ENCODE data around the gene SLC66A2. TPM values are rescaled to one million over a fixed set of nuclear protein-coding genes. Genes with fewer than 3 reads are reported as not detected.
A peak's percentile ranks its signal among the peaks of the same experiment; 100 is the strongest.

The SLC66A2 gene
- total RNA-seq, 4 donors from 2014 or later: 27.0 to 46.4 (median 41.5) TPM

DNA sequence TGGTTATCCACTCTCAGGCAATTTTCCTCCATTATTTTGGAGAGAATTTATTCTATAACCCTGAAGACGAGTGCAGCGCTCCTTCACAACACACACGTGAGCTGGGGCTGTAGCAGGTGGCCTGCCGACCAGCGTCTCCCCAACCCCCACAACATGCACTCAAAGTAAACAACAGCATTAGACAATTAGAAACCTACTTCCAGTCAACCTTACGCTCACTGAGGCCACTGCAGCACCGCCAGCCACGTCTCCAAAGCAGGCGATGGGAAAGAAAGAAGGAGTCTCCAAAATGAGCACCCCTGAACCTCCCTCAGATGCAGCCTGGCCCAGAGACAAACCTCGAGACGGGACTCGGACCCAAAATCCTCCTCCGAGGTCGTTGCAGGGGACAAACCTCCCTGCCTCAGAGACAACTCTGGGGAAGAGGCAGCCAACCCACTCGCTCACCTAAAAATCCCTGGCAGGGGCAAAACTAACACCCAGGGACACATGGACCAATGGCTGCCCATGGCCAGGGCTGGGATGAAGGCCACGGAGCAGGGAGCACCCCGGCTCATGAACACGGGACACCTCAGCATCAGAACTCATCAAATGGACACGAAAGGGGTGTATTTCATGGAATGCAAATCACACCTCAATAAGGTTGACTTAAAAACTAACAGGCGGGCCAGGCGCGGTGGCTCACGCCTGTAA lies 2.6 kb downstream of the SLC66A2 start:
- no peak for DNase-seq (ENCODE audit: extremely low spot score)
- Histone ChIP-seq H3K36me3 (peaks cover 0 to 15% (median 5%) of the 10 kb centered on the region in 4 donors), H3K27me3 (no peaks in the 10 kb centered on the region), H3K27ac (replicated peaks in 1 of 4) (peak overlapping the region in 1 of 4 donors; percentile 43), H3K4me3 (peak overlapping the region in 1 of 4 donors; percentile 4), H3K9me3 (no peaks in the 10 kb centered on the region), H3K4me1 (peaks cover 56 to 81% (median 68%) of the 10 kb centered on the region in 4 donors)
- WGBS: 88% methylated on average over 20 of the region's 23 CpGs
- TF ChIP-seq EP300 (IDR thresholded peaks at IDR 0.05) (no peak), POLR2AphosphoS5 (IDR thresholded peaks at IDR 0.05) (no peak), POLR2A (IDR thresholded peaks at IDR 0.05; ENCODE audit: low read depth) (no peak)
- TF ChIP-seq, protein P1, sequence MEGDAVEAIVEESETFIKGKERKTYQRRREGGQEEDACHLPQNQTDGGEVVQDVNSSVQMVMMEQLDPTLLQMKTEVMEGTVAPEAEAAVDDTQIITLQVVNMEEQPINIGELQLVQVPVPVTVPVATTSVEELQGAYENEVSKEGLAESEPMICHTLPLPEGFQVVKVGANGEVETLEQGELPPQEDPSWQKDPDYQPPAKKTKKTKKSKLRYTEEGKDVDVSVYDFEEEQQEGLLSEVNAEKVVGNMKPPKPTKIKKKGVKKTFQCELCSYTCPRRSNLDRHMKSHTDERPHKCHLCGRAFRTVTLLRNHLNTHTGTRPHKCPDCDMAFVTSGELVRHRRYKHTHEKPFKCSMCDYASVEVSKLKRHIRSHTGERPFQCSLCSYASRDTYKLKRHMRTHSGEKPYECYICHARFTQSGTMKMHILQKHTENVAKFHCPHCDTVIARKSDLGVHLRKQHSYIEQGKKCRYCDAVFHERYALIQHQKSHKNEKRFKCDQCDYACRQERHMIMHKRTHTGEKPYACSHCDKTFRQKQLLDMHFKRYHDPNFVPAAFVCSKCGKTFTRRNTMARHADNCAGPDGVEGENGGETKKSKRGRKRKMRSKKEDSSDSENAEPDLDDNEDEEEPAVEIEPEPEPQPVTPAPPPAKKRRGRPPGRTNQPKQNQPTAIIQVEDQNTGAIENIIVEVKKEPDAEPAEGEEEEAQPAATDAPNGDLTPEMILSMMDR (IDR thresholded peaks at IDR 0.05): no peak
- intact Hi-C loops (cut with DNase I): no loop called here

DNA sequence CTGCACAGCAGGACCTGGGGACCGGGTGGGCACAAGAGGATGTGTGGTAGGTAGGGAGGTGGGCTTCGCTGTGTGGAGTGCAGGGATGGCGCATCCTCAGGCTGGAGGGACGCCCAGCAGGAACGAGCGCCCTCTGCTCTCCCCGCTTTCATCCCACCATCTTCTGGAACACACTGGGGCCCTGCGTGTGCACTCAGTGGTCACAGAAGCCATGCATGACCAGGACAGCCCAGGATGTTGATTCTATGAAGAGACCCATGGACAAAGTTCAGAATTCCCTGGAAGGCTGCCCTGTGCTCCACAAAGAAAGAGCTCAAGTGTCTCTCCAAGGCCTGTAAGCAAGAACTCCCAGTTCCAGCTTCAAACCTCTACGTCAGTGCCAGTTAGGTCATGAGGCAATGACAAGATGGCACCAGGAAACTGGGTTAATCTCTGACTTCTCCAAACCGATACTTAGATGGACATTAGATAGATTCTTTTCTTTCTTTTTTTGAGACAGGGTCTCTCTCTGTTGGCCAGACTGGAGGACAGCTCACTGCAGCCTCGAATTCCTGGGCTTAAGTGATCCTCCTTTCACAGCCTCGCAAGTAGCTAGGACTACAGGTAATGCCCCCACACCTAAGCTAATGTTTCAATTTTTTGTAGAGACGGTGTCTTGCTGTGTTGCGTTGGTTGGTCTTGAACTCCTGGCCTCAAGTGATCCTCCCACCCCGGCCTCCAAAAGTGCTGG lies 3.4 kb downstream of the SLC66A2 start:
- Histone ChIP-seq H3K4me3 (no peak overlapping the region), H3K9me3 (no peaks in the 10 kb centered on the region), H3K4me1 (peaks cover 56 to 82% (median 70%) of the 10 kb centered on the region in 4 donors), H3K27ac (replicated peaks in 1 of 4) (no peak overlapping the region), H3K27me3 (no peaks in the 10 kb centered on the region), H3K36me3 (peaks cover 1 to 18% (median 12%) of the 10 kb centered on the region in 4 donors)
- DNase-seq (ENCODE audit: extremely low spot score): no peak
- 95% methylated on average over 13 of the region's 15 CpGs for WGBS
- intact Hi-C loops (cut with DNase I): no loop called here
- TF ChIP-seq POLR2AphosphoS5 (IDR thresholded peaks at IDR 0.05): no peak
- TF ChIP-seq EP300 (IDR thresholded peaks at IDR 0.05): no peak
- TF ChIP-seq, protein P1 (IDR thresholded peaks at IDR 0.05): no peak
- no peak for TF ChIP-seq POLR2A (IDR thresholded peaks at IDR 0.05; ENCODE audit: low read depth)

DNA sequence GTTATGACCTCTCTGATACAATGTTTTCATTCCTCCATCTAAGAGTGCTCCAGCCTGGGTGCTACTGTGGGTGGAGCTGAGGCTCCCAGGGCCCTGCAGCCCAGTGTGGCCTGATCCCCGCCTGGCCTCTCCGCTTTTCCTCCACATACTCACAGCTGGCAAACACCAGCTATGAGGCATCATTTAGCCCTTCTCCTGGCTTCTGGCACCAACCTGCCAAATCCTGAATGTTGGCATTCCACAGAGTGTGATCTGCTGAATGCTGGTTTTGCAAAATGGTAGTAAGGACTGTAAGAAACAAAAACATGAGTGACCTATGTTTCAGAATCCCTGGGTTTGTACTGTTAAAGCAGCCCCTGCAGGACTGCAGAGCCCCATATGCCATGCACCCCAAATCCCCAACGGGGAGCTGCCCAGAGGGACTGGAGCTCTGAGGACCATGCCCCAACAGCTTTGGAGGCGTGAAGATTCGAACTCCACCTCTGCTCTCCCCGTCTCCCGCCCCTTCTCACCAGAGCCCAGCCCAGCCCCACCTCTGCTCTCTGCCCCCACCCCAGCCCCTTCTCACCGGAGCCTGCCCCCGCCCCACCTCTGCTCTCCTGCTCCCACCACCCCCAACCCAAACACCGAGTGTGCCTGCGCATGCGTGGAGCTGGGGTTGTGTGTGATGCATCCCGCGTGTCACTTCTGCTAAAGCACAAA lies 4.2 kb downstream of the SLC66A2 start:
- H3K27me3 ChIP-seq: no peaks in the 10 kb centered on the region
- no peak for DNase-seq (ENCODE audit: extremely low spot score)
- peaks cover 9 to 26% (median 21%) of the 10 kb centered on the region in 4 donors for H3K36me3 ChIP-seq
- 96% methylated on average over 14 of the region's 14 CpGs for WGBS
- no peak overlapping the region for H3K4me3 ChIP-seq
- intact Hi-C loops (cut with DNase I): no loop called here
- H3K27ac ChIP-seq (replicated peaks in 1 of 4): no peak overlapping the region
- H3K4me1 ChIP-seq: peaks cover 60 to 74% (median 67%) of the 10 kb centered on the region in 4 donors
- no peaks in the 10 kb centered on the region for H3K9me3 ChIP-seq
- TF ChIP-seq EP300 (IDR thresholded peaks at IDR 0.05): no peak
- TF ChIP-seq, protein P1 (IDR thresholded peaks at IDR 0.05): no peak
- no peak for TF ChIP-seq POLR2AphosphoS5 (IDR thresholded peaks at IDR 0.05)
- no peak for TF ChIP-seq POLR2A (IDR thresholded peaks at IDR 0.05; ENCODE audit: low read depth)

DNA sequence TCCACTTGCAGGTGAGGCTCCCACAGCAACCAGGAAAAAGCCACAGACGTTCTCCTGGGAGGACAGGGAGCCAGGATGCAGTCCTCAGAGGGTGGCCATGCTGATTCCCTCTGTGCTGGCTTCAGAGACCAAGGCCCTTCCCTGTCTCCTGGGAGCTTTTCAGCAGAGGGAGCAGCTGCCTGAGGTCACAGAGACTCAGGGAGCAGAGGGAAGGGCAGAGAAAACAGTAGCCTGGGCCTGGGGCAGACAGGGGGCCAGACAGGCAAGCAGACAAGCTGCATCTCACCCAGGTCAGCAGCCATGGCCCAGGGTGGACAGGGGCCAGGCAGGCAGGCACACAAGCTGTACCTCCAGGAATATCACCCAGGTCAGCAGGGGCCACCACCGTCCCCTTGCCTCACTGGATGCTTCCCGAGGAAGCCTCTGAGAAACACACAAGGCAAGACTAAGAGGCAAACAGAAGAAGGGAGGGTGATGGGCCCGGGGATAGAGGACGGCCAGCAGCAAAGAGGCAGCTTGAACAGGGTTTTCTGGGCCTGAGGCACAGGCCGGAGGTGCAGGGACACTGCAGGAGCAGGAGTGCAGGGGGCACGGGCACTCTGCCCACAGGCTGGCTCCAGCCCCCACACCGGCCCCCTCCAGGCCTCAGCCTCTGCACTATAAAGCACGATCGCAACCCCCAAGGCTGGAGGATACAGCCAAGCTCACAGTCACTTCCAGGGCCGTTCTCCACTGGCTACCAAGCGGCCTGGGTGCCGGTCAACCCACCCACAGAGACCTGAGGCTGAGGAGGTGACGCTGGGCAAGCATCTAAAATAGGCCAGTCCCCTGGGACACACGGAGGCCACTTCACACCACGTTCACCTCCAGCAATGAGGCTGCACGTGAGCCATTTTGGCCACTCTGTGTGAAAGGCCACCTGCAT lies 6.1 kb downstream of the SLC66A2 start:
- DNase-seq (ENCODE audit: extremely low spot score): no peak
- peaks cover 55 to 64% (median 60%) of the 10 kb centered on the region in 4 donors for H3K4me1 ChIP-seq
- no peak for TF ChIP-seq EP300 (IDR thresholded peaks at IDR 0.05)
- TF ChIP-seq, protein P1 (IDR thresholded peaks at IDR 0.05): no peak
- TF ChIP-seq POLR2AphosphoS5 (IDR thresholded peaks at IDR 0.05): no peak
- no peak for TF ChIP-seq POLR2A (IDR thresholded peaks at IDR 0.05; ENCODE audit: low read depth)
- 84% methylated on average over 9 of the region's 17 CpGs for WGBS
- H3K4me3 ChIP-seq: no peak overlapping the region
- H3K27me3 ChIP-seq: no peaks in the 10 kb centered on the region
- H3K9me3 ChIP-seq: no peaks in the 10 kb centered on the region
- no peak overlapping the region for H3K27ac ChIP-seq (replicated peaks in 1 of 4)
- intact Hi-C loops (cut with DNase I): no loop called here
- H3K36me3 ChIP-seq: peaks cover 17 to 44% (median 38%) of the 10 kb centered on the region in 4 donors

Measured in esophagus muscularis mucosa (tissue), 4 donors.